Measurements from ENCODE around the gene ARHGEF12.

DNA sequence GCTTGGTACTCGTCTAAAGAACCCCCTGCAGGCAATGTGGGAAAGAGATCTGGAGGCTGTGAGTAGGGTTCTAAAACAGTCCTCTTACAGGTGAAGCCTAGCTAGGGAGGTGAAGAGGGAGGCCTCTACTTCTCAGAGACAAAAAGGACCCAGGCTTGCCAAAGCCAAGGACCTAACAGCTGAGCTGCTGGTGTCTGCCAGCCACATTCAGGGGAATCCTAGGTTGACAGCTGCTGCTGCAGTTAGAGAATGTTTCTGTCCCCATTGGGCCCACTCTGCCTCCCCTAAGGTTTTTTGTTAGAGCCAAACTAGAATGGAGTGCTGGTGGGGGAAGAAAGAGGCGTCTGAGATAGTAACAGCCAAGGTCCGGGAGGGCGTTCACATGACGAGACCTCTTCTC, 37.8 kb upstream of the ARHGEF12 start:
- no peak for TF ChIP-seq FOXA1 (IDR thresholded peaks at IDR 0.05)
- TF ChIP-seq BHLHE40 (IDR thresholded peaks at IDR 0.05; ENCODE audit: borderline replicate concordance): no peak
- no peak for TF ChIP-seq HDGF (IDR thresholded peaks at IDR 0.05; ENCODE audit: borderline replicate concordance)
